H9 (cell line): ENCODE measurements around the gene CACNA1D. TPM values are rescaled to one million over a fixed set of nuclear protein-coding genes. Genes with fewer than 3 reads are reported as not detected.

ENCODE experiments used
- DNase-seq: peaks from one replicate; pipeline ENCODE4 v3.0.0-alpha.2; 2017
- H2AFZ ChIP-seq: one replicate; pipeline ENCODE4 v1.6.1; 2013; ENCODE audit warnings: mild to moderate bottlenecking, low read length, control low read depth, moderate library complexity
- H2AK5ac ChIP-seq: 2 replicates; pipeline ENCODE4 v1.6.1; 2013; ENCODE audit warnings: low read length, control low read depth, mixed read lengths; ENCODE audit not compliant: insufficient read length
- H2BK120ac ChIP-seq: one replicate; pipeline ENCODE4 v1.6.1; 2013; ENCODE audit warnings: low read depth, mild to moderate bottlenecking, low read length, control low read depth, inconsistent platforms; ENCODE audit not compliant: poor library complexity, severe bottlenecking
- H2BK12ac ChIP-seq: 2 replicates; pipeline ENCODE4 v1.6.1; 2013; ENCODE audit warnings: low read length, control low read depth, mixed read lengths, low read depth; ENCODE audit not compliant: insufficient read length
- H2BK15ac ChIP-seq: 2 replicates; pipeline ENCODE4 v1.6.1; 2013; ENCODE audit warnings: low read depth, low read length, control low read depth
- H2BK20ac ChIP-seq: one replicate; pipeline ENCODE4 v1.6.1; 2013; ENCODE audit warnings: low read depth, mild to moderate bottlenecking, low read length, control low read depth, inconsistent platforms; ENCODE audit not compliant: poor library complexity, severe bottlenecking
- H2BK5ac ChIP-seq: 2 replicates; pipeline ENCODE4 v1.6.1; 2013; ENCODE audit warnings: low read length, control low read depth, mixed read lengths; ENCODE audit not compliant: insufficient read length
- H3K14ac ChIP-seq: 2 replicates; pipeline ENCODE4 v1.6.1; 2013; ENCODE audit warnings: low read length, control low read depth; ENCODE audit not compliant: insufficient read depth
- H3K18ac ChIP-seq: 2 replicates; pipeline ENCODE4 v1.6.1; 2013; ENCODE audit warnings: low read depth, mild to moderate bottlenecking, mixed read lengths, low read length, control low read depth; ENCODE audit not compliant: insufficient read length
- H3K23ac ChIP-seq: 2 replicates; pipeline ENCODE4 v1.6.1; 2013; ENCODE audit warnings: low read length, control low read depth, mixed read lengths, low read depth; ENCODE audit not compliant: insufficient read length
- H3K23me2 ChIP-seq: 2 replicates; pipeline ENCODE4 v1.6.1; 2013; ENCODE audit warnings: low read depth, mild to moderate bottlenecking, mixed read lengths, low read length, control low read depth; ENCODE audit not compliant: insufficient read length, poor library complexity, severe bottlenecking
- H3K27ac ChIP-seq: 2 replicates; pipeline ENCODE4 v1.5.1; 2013; ENCODE audit warnings: low read length, control low read depth, mixed read lengths, low read depth; ENCODE audit not compliant: insufficient read length
- H3K27me3 ChIP-seq: 2 replicates; pipeline ENCODE4 v1.6.1; 2013; ENCODE audit warnings: low read length, control low read depth, inconsistent platforms; ENCODE audit not compliant: insufficient read depth
- H3K4ac ChIP-seq: 2 replicates; pipeline ENCODE4 v1.6.1; 2013; ENCODE audit warnings: low read depth, mild to moderate bottlenecking, control low read depth, inconsistent platforms, low read length, moderate library complexity
- H3K4me1 ChIP-seq: 2 replicates; pipeline ENCODE4 v1.6.1; 2013; ENCODE audit warnings: low read length, control low read depth, inconsistent platforms; ENCODE audit not compliant: insufficient read depth
- H3K4me2 ChIP-seq: 2 replicates; pipeline ENCODE4 v1.6.1; 2013; ENCODE audit warnings: low read length, control low read depth, mixed read lengths; ENCODE audit not compliant: insufficient read length, insufficient read depth
- H3K56ac ChIP-seq: 2 replicates; pipeline ENCODE4 v1.6.1; 2013; ENCODE audit warnings: low read depth, mild to moderate bottlenecking, mixed read lengths, low read length, control low read depth; ENCODE audit not compliant: insufficient read length
- H3K79me1 ChIP-seq: 2 replicates; pipeline ENCODE4 v1.6.1; 2013; ENCODE audit warnings: low read depth, mild to moderate bottlenecking, moderate library complexity, low read length, control low read depth, inconsistent platforms; ENCODE audit not compliant: insufficient read depth, poor library complexity, severe bottlenecking
- H3K79me2 ChIP-seq: 2 replicates; pipeline ENCODE4 v1.6.1; 2013; ENCODE audit warnings: low read length, control low read depth, inconsistent platforms; ENCODE audit not compliant: insufficient read depth
- H3K9ac ChIP-seq: 2 replicates; pipeline ENCODE4 v1.6.1; 2013; ENCODE audit warnings: low read length, control low read depth, mixed read lengths; ENCODE audit not compliant: insufficient read length; ENCODE audit errors: extremely low read depth
- H3K9me3 ChIP-seq: one replicate; pipeline ENCODE4 v1.6.1; 2013; ENCODE audit warnings: low read depth, low read length, inconsistent platforms; ENCODE audit not compliant: control insufficient read depth
- H3T11ph ChIP-seq: one replicate; pipeline ENCODE4 v1.6.1; 2013; ENCODE audit warnings: mild to moderate bottlenecking, low read length, control low read depth, inconsistent platforms
- H4K20me1 ChIP-seq: one replicate; pipeline ENCODE4 v1.6.1; 2013; ENCODE audit not compliant: control insufficient read depth, insufficient read length, insufficient read depth
- H4K5ac ChIP-seq: 2 replicates; pipeline ENCODE4 v1.6.1; 2013; ENCODE audit warnings: low read depth, mild to moderate bottlenecking, mixed read lengths, low read length, control low read depth; ENCODE audit not compliant: insufficient read length
- H4K8ac ChIP-seq: replicated peaks from 2 replicates; pipeline ENCODE4 v1.6.1; 2013; ENCODE audit warnings: low read length, control low read depth, mixed read lengths, low read depth; ENCODE audit not compliant: insufficient read length
- H4K91ac ChIP-seq: 2 replicates; pipeline ENCODE4 v1.6.1; 2013; ENCODE audit warnings: low read depth, mild to moderate bottlenecking, moderate library complexity, mixed read lengths, low read length, control low read depth; ENCODE audit not compliant: insufficient read length
- H3K27ac Mint-ChIP-seq, 3 experiments: 2 replicates in 2 of 3; 3 replicates in 1 of 3; pipeline ENCODE4 v1.8.0; 2020 to 2021; ENCODE audit warnings: mixed read lengths in 3 of 3, mild to moderate bottlenecking in 1 of 3, moderate library complexity in 1 of 3
- H3K27me3 Mint-ChIP-seq: 2 replicates; pipeline ENCODE4 v1.8.0; 2021; ENCODE audit warnings: low read depth, mild to moderate bottlenecking, moderate library complexity, mixed read lengths
- H3K36me3 Mint-ChIP-seq, 3 experiments: 2 replicates in 2 of 3; 3 replicates in 1 of 3; pipeline ENCODE4 v1.8.0; 2020 to 2021; ENCODE audit warnings: low read depth in 3 of 3, mixed read lengths in 3 of 3; ENCODE audit not compliant: insufficient read depth in 1 of 3
- H3K4me1 Mint-ChIP-seq, 2 experiments: 2 replicates each; pipeline ENCODE4 v1.8.0; 2020; ENCODE audit warnings: mixed read lengths in 2 of 2
- H3K4me3 Mint-ChIP-seq, 2 experiments: 2 replicates in 1 of 2; 3 replicates in 1 of 2; pipeline ENCODE4 v1.8.0; 2020 to 2021; ENCODE audit warnings: mild to moderate bottlenecking in 2 of 2, mixed read lengths in 2 of 2, moderate library complexity in 1 of 2
- H3K9me3 Mint-ChIP-seq, 2 experiments: 2 replicates in 1 of 2; 3 replicates in 1 of 2; pipeline ENCODE4 v1.8.0; 2020; ENCODE audit warnings: mild to moderate bottlenecking in 2 of 2, mixed read lengths in 2 of 2, moderate library complexity in 1 of 2
- CTCF ChIP-seq: fragments of 200-600 bp; sonication (generic); conservative IDR thresholded peaks from 3 replicates; pipeline ENCODE4 v1.8.0; 2021; ENCODE audit warnings: antibody characterized with exemption, mild to moderate bottlenecking
- WGBS: extraction: QIAGEN DNeasy Blood & Tissue Kit; methylation state at CpG from one replicate; pipeline ENCODE4 v1.1.7; 2013; ENCODE audit warnings: missing lambda C conversion rate, low lambda C conversion rate, mixed read lengths; ENCODE audit not compliant: insufficient read length; ENCODE audit errors: extremely low coverage; 5-methylcytosine and 5-hydroxymethylcytosine counted together
- total RNA-seq: library from RNA; stranded (reverse); gene quantifications from 2 replicates; pipeline ENCODE4 v1.2.1, GENCODE V29; 2021

Gene CACNA1D
- total RNA-seq, 1 experiment from 2014 or later = 3.5 TPM

GRCh38 chr3:53807117-53807810, 312.9 kb downstream of the CACNA1D start:
- Histone ChIP-seq H3K23ac (no peak overlapping the region), H3K79me2 (no peaks in the 10 kb centered on the region), H2BK12ac (no peak overlapping the region), H3K4ac (no peak overlapping the region), H2AK5ac (no peak overlapping the region), H4K5ac (no peak overlapping the region), H3K27me3 (no peaks in the 10 kb centered on the region), H3K79me1 (no peaks in the 10 kb centered on the region), H4K91ac (no peak overlapping the region), H3K4me1 (no peaks in the 10 kb centered on the region; the same call in 1 of the 2 replicates), H3K18ac (peak overlapping the region; percentile 7), H3K4me2 (no peak overlapping the region), H3K9ac (no peak overlapping the region), H2AFZ (no peak overlapping the region), H4K8ac (no peak overlapping the region), H3K27ac (no peak overlapping the region), H3K23me2 (no peaks in the 10 kb centered on the region), H2BK5ac (no peak overlapping the region), H2BK20ac (no peak overlapping the region), H2BK120ac (no peak overlapping the region), H4K20me1 (no peaks in the 10 kb centered on the region), H3T11ph (no peak overlapping the region), H2BK15ac (no peak overlapping the region), H3K9me3 (no peaks in the 10 kb centered on the region), H3K56ac (no peak overlapping the region), H3K14ac (no peak overlapping the region)
- Mint-ChIP-seq H3K36me3 (no peaks in the 10 kb centered on the region), H3K4me3 (no peak overlapping the region), H3K27ac (peak overlapping the region in 1 of 3 experiments; percentile 61; a peak in 2 of 7 replicates), H3K9me3 (no peaks in the 10 kb centered on the region), H3K27me3 (no peaks in the 10 kb centered on the region; the same call in 1 of the 2 replicates), H3K4me1 (peaks cover 14 to 18% of the 10 kb centered on the region in 2 experiments)
- WGBS = no CpG with 5 or more reads among the region's 15 CpGs
- no peak for TF ChIP-seq CTCF
- peak; percentile 20 for DNase-seq
